GM18867 (cell line): ENCODE measurements around the gene SYNE1.
"Not testable (repeated sequence)": the region's sequence is repeated elsewhere in the genome, so short reads cannot be mapped to it uniquely, and the experiment has no call there.

Experiments used
- ATAC-seq: cut with Tn5 transposase; IDR thresholded peaks from one replicate; pipeline ENCODE4 v1.9.1; 2021; ENCODE audit warnings: mild to moderate bottlenecking, moderate library complexity; ENCODE audit not compliant: unreplicated experiment

The SYNE1 gene

GRCh38 chr6:152328200-152328599 is 309.0 kb downstream of the SYNE1 start:
- not testable (repeated sequence) for ATAC-seq

DNA sequence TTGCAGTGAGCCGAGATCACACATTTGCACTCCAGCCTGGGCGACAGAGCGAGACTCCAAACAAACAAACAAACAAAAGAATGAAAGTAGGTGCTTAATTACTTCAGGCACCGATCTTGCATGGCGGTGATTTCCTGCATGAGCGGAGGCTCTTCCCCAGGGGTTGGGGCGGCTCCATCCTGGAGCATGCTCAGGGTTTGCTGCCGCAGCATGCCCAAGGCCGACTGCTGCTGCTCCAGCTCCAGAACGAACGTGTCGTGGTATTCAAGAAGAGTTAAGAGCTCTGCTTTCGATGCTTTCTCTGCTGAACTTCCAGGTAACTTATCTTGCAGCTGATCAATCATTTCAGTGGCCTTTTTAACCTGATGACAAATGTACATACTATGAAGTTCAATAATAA is 313.8 kb downstream of the SYNE1 start:
- no peak for ATAC-seq

DNA sequence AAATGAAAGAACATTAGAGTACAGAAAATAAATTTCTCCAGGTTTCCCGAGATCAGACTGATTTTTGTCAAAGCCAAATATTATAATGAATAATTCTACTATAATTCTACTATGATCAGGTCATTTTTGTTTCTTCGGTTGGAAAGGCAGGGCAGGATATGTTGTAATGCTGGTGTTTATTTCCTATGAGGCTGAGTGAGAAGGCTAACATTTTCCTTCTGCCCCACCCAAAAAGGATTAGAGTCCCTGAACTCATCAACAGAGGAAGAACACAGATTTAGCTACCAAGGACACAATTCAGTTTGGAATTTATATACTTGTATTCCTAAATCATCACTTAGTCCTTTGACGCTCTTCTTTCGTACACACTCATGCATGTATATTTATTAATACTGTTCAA is 318.9 kb downstream of the SYNE1 start:
- ATAC-seq, result no peak

DNA sequence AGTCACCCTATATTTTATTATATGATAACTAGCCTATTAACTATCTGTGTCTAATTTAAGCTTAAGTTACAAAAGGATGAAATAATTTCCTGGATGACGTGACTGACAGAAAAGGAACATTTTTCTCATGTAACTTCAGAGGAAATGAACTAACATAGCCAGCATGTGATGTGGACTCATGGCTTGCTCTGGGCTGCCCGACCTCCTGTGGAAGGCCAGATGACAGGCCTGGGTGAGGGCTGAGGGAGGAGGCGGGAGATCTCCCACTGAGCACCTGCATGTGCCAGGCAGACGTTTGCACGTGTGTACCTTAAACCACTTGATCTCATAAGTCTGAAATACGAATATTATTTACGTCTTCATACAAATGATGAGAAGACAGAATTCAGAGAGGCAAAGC is 321.1 kb downstream of the SYNE1 start:
- no peak for ATAC-seq

DNA sequence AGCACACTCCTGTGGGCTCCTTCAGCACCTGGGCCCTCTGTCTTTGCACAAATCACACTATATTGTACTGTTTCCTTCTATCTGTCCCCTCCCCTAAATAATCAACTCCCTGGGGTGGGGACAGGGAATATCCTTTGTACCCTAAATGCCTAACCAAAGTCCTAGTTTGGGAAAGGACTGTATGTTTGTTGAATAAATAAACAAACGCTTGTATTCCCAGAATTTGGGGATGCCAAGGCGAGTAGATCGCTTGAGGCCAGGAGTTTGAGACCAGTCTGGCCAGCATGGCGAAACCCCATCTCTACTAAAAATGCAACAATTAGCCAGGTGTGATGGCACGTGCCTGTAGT is 322.7 kb downstream of the SYNE1 start:
- no peak for ATAC-seq

- ATAC-seq, result no peak
Observed at GRCh38 chr6:152313542-152314482, 323.4 kb downstream of the SYNE1 start.

DNA sequence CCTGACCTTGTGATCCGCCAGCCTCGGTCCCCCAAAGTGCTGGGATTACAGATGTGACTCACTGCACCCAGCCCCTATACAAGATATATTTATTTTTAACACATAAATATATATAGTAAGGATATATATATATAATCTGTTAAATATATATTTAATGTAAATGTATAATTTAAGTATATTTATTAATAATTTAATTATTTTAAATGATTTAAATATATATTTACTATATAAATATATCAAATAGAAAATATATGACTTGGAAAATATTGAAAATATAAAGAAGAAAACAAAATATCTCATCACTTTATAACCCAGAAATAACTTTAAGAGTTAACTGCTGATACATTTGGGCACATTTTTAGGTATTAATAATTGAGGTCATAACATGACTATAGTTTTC is 324.7 kb downstream of the SYNE1 start:
- ATAC-seq, result no peak

- no peak for ATAC-seq
Observed at GRCh38 chr6:152310371-152310954, 326.7 kb downstream of the SYNE1 start.

DNA sequence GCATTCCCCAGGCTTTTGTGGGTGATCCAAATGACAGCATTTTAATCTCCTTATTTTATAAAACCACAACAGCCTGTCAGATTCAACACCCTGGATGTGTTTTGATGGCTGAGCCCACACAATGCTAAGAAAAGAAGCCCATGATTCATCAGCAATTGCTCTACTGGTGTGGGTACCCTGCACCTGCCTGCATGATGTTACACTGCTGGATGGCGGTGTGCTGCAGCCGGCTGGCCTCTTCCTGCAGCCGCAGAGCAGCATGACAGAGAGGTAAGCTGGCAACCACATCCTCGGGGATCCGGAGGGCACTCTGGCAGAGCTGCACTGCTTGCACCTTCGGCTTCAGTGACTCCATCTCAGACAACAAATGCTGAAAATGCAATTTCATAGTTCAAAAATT is 327.5 kb downstream of the SYNE1 start:
- ATAC-seq, result peak; percentile 82

GRCh38 chr6:152309006-152309405 is 328.2 kb downstream of the SYNE1 start:
- no peak for ATAC-seq

DNA sequence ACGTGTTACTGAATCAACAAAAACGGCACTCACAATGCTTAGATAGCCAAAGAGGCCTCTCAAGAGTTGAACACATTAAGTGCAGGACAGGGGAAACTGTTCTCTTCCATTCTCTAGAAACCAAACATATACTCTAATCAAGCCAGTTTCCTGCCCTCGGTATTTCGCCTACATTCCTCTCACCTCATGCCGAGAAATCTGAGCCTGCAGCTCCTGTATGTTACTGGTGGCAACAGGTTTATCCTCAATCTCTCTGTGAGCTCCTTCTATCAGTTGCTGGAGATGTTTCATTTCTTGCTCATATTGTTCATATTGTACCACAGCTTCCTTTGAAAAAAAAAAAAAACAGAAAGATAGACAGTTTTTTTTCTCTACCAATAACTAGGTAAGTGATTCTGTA is 328.9 kb downstream of the SYNE1 start:
- ATAC-seq, result no peak

DNA sequence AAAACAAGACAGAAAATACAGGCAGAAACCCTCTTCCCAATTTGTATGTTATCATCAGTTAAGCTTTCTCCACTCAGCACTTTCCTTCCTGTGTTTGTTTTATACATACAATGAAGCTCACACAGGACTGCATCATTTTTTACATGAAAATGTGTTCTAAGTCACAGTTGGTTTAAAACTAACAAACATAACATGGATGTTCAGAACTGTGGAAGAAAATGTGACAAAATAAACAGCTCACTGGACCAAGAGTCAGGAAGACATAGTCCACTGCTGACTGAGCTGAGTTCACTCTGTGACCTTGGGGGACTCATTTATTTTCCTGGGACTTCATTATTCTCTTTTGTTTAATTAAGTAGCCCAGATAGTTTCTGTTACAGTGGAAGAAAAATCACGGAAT is 331.5 kb downstream of the SYNE1 start:
- no peak for ATAC-seq

- peak; percentile 88 for ATAC-seq
Observed at GRCh38 chr6:152301765-152302568, 335.2 kb downstream of the SYNE1 start.

GRCh38 chr6:152301021-152301764 is 336.0 kb downstream of the SYNE1 start:
- ATAC-seq, result peak; percentile 24

- ATAC-seq, result no peak
Observed at GRCh38 chr6:152300517-152300916, 336.6 kb downstream of the SYNE1 start.

DNA sequence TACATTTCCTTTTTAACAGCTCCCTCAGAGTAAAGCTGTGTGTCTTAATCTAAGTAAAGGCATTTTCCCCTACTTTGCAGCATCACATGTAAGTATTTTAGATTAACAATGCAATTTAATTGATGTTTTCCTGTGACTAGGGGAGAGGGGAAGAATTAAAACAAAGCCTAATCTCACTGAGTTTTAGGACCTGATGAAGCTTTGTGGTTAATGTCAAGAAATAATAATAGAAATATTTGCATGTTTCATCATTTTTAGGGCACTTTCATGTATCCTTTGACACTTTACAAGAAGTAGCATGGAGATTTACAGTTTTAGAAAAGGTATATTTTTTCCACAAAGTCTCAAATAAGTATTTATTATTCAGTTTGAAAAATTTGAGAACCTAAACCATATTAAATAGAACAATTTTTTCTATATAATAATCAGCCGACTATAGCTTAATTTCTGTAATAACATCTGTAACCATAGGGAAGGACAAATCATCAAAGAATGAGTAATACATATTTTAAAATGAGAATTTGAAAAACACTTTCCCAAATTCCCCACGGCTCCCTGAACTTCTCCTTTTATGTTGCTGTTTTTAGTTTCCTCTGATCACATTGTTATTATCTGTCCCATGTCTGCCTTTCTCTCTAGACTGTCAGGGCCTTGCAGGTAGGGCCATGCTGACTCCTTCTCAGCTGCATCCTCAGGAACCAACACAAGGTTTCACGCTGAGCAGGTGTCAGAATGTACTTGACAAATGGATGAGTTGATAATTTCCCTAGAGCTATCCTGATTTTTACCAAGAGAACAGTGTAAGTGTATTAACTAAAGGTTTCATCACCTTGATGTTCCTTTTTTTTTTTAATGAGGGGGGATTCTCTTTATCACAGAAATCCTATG is 338.1 kb downstream of the SYNE1 start:
- ATAC-seq, result no peak

- ATAC-seq, result peak; percentile 34
Observed at GRCh38 chr6:152298055-152298647, 339.0 kb downstream of the SYNE1 start.

GRCh38 chr6:152296648-152297376 is 340.4 kb downstream of the SYNE1 start:
- no peak for ATAC-seq

DNA sequence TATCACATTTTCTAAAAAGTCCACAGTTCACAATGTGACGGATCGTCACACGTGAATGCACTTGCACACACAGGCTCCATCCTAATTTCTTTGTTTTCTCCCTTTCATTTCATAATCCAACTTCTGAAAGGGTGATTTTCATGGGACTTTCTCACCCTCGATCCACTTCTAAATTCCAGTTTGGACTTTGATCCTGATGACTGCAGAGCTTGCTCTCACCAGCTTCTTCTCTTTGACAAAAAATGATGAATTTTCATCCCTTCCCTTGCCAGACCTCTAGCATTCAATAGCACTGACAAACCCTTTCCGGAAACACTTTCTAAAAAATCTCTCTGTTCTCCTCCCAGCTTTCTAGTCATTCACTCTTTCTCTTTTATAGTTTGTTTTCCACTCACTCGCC is 341.2 kb downstream of the SYNE1 start:
- ATAC-seq, result no peak
